Small intestine (tissue), 7 donors: ENCODE measurements around the gene PXT1. TPM values are rescaled to one million over a fixed set of nuclear protein-coding genes. Genes with fewer than 3 reads are reported as not detected.

Source experiments
- DNase-seq, 2 donors: peaks; one replicate each; pipeline versions ENCODE4 v3.0.0 to v3.0.0-alpha.2; 2013
- FAIRE-seq: peaks from 2 replicates; lab custom pipeline; 2012; peaks lifted over from hg19 to GRCh38; lab: Jason Lieb, UNC
- H3K27ac ChIP-seq, 3 donors: one replicate each; pipeline ENCODE4 v1.5.1; 2013; ENCODE audit warnings: low read length in 2 of 3, mild to moderate bottlenecking in 2 of 3, control low read depth in 1 of 3, inconsistent platforms in 1 of 3, low read depth in 1 of 3, moderate library complexity in 1 of 3
- H3K27me3 ChIP-seq, 3 donors: one replicate each; pipeline ENCODE4 v1.6.1; 2013; ENCODE audit warnings: low read length in 3 of 3, inconsistent platforms in 1 of 3; ENCODE audit not compliant: control insufficient read depth in 3 of 3, insufficient read depth in 3 of 3
- H3K36me3 ChIP-seq, 3 donors: one replicate each; pipeline ENCODE4 v1.6.1; 2013; ENCODE audit warnings: low read length in 3 of 3, inconsistent platforms in 1 of 3, low read depth in 1 of 3, mild to moderate bottlenecking in 1 of 3, moderate library complexity in 1 of 3; ENCODE audit not compliant: control insufficient read depth in 3 of 3, insufficient read depth in 2 of 3
- H3K4me1 ChIP-seq, 3 donors: one replicate each; pipeline ENCODE4 v1.6.1; 2013; ENCODE audit warnings: low read length in 2 of 3, inconsistent platforms in 1 of 3, low read depth in 1 of 3, mild to moderate bottlenecking in 1 of 3, moderate library complexity in 1 of 3; ENCODE audit not compliant: control insufficient read depth in 3 of 3, insufficient read depth in 2 of 3
- H3K4me3 ChIP-seq, 3 donors: one replicate each; pipeline ENCODE4 v1.5.1; 2013; ENCODE audit warnings: low read length in 3 of 3, control low read depth in 1 of 3, inconsistent platforms in 1 of 3, low read depth in 1 of 3, mild to moderate bottlenecking in 1 of 3, moderate library complexity in 1 of 3
- H3K9me3 ChIP-seq, 2 donors: one replicate each; pipeline ENCODE4 v1.6.1; 2013; ENCODE audit warnings: low read depth in 1 of 2, low read length in 1 of 2; ENCODE audit not compliant: control insufficient read depth in 2 of 2, insufficient read depth in 1 of 2
- WGBS, 3 donors: extraction: QIAGEN DNeasy Blood & Tissue Kit; methylation state at CpG; one replicate each; pipeline ENCODE4 v1.1.7; 2013; 5-methylcytosine and 5-hydroxymethylcytosine counted together
- polyA plus RNA-seq, 4 donors: library from polyadenylated mRNA; stranded (reverse) in 3 of 4; unstranded in 1 of 4; fragments of 200-250 nt in 3 of 4; fragments of 120-200 nt in 1 of 4; gene quantifications; one replicate each; pipeline versions ENCODE4 v1.2.1 to v1.2.3, GENCODE V29; 2013
- donor health status: healthy with polysubstance abuse.
- donor health status: control.
- donor health status: control.
- donor health status: Bipolar disorder and iron deficiency.
- donor health status: healthy.

Gene PXT1
- polyA plus RNA-seq, 4 donors, result 0.10 TPM; not detected in 3

GRCh38 chr6:36374972-36375371, 67.7 kb downstream of the PXT1 start:
- H3K9me3 ChIP-seq, result no peaks in the 10 kb centered on the region
- no peaks in the 10 kb centered on the region for H3K27me3 ChIP-seq
- peaks cover 0 to 45% (median 5%) of the 10 kb centered on the region in 3 donors for H3K36me3 ChIP-seq
- no peaks in the 10 kb centered on the region for H3K4me1 ChIP-seq
- H3K27ac ChIP-seq, result no peak overlapping the region
- no peak overlapping the region for H3K4me3 ChIP-seq
- DNase-seq (no peak), FAIRE-seq (no peak)
- WGBS, 3 donors, result 88 to 98% (median 90%) methylated on average over 8 of the region's 8 CpGs

- DNase-seq (no peak), FAIRE-seq (no peak)
- 73 to 93% (median 83%) methylated on average over 4 of the region's 4 CpGs for WGBS, 3 donors
- Histone ChIP-seq H3K27ac (no peak overlapping the region), H3K9me3 (no peaks in the 10 kb centered on the region), H3K4me3 (no peak overlapping the region), H3K36me3 (peaks cover 0 to 50% (median 7%) of the 10 kb centered on the region in 3 donors), H3K4me1 (no peaks in the 10 kb centered on the region), H3K27me3 (no peaks in the 10 kb centered on the region)
These were observed 68.5 kb downstream of the PXT1 start for GRCh38 chr6:36374194-36374593.

- Histone ChIP-seq H3K4me3 (no peak overlapping the region), H3K36me3 (peaks cover 0 to 53% (median 7%) of the 10 kb centered on the region in 3 donors), H3K4me1 (no peaks in the 10 kb centered on the region), H3K27ac (no peak overlapping the region), H3K27me3 (no peaks in the 10 kb centered on the region), H3K9me3 (no peaks in the 10 kb centered on the region)
- FAIRE-seq (no peak), DNase-seq (no peak)
- 72 to 78% (median 77%) methylated on average over 15 of the region's 15 CpGs for WGBS, 3 donors
These were observed 69.2 kb downstream of the PXT1 start for GRCh38 chr6:36373368-36374019.

GRCh38 chr6:36372088-36372487, 70.6 kb downstream of the PXT1 start:
- no peaks in the 10 kb centered on the region for H3K27me3 ChIP-seq
- H3K4me1 ChIP-seq, result no peaks in the 10 kb centered on the region
- H3K36me3 ChIP-seq, result peaks cover 0 to 59% (median 7%) of the 10 kb centered on the region in 3 donors
- DNase-seq (no peak), FAIRE-seq (no peak)
- no peaks in the 10 kb centered on the region for H3K9me3 ChIP-seq
- WGBS, 3 donors, result 91 to 93% (median 93%) methylated on average over 6 of the region's 6 CpGs
- no peak overlapping the region for H3K4me3 ChIP-seq
- no peak overlapping the region for H3K27ac ChIP-seq

GRCh38 chr6:36371211-36371610, 71.4 kb downstream of the PXT1 start:
- DNase-seq, result no peak
- Histone ChIP-seq H3K27me3 (no peaks in the 10 kb centered on the region), H3K9me3 (no peaks in the 10 kb centered on the region), H3K4me1 (peaks cover 0 to 3% (median 0%) of the 10 kb centered on the region in 3 donors), H3K36me3 (peaks cover 0 to 59% (median 7%) of the 10 kb centered on the region in 3 donors), H3K27ac (no peak overlapping the region), H3K4me3 (no peak overlapping the region)
- no peak for FAIRE-seq
- 94 to 96% (median 94%) methylated on average over 9 of the region's 9 CpGs for WGBS, 3 donors

- Histone ChIP-seq H3K36me3 (peaks cover 0 to 58% (median 7%) of the 10 kb centered on the region in 3 donors), H3K9me3 (no peaks in the 10 kb centered on the region), H3K27me3 (no peaks in the 10 kb centered on the region), H3K27ac (no peak overlapping the region), H3K4me3 (no peak overlapping the region), H3K4me1 (peaks cover 0 to 8% (median 0%) of the 10 kb centered on the region in 3 donors)
- WGBS, 3 donors, result 90 to 97% (median 93%) methylated on average over 2 of the region's 2 CpGs
- FAIRE-seq (no peak), DNase-seq (no peak)
These were observed 72.0 kb downstream of the PXT1 start for GRCh38 chr6:36370638-36371037.

- Histone ChIP-seq H3K36me3 (peaks cover 0 to 55% (median 7%) of the 10 kb centered on the region in 3 donors), H3K27ac (no peak overlapping the region), H3K4me3 (no peak overlapping the region), H3K9me3 (no peaks in the 10 kb centered on the region), H3K4me1 (peaks cover 0 to 21% (median 0%) of the 10 kb centered on the region in 3 donors), H3K27me3 (no peaks in the 10 kb centered on the region)
- 87 to 92% (median 89%) methylated on average over 14 of the region's 14 CpGs for WGBS, 3 donors
- DNase-seq, result no peak
- FAIRE-seq, result no peak
These were observed 73.5 kb downstream of the PXT1 start for GRCh38 chr6:36368921-36369865.

- Histone ChIP-seq H3K4me1 (peaks cover 0 to 21% (median 0%) of the 10 kb centered on the region in 3 donors), H3K36me3 (peaks cover 0 to 53% (median 7%) of the 10 kb centered on the region in 3 donors), H3K4me3 (no peak overlapping the region), H3K27ac (no peak overlapping the region), H3K9me3 (no peaks in the 10 kb centered on the region), H3K27me3 (no peaks in the 10 kb centered on the region)
- FAIRE-seq, result no peak
- DNase-seq, result no peak
- 83 to 96% (median 88%) methylated on average over 1 of the region's 1 CpG for WGBS, 3 donors
These were observed 74.2 kb downstream of the PXT1 start for GRCh38 chr6:36368421-36368820.
